H1 (cell line): Measurements from ENCODE around the gene USP8. TPM values are rescaled to one million over a fixed set of nuclear protein-coding genes. Genes with fewer than 3 reads are reported as not detected.

Experiments
- KDM5A ChIP-seq: fragments of 200-600 bp; IDR thresholded peaks from 2 replicates; pipeline ENCODE4 v1.7.1; 2012; ENCODE audit warnings: mild to moderate bottlenecking, low read length, inconsistent platforms, mixed read lengths
- polyA plus RNA-seq, 7 experiments: library from polyadenylated mRNA; depleted of rRNA in 3 of 7; stranded (reverse) in 5 of 7; unstranded in 2 of 7; fragments of >200 nt in 5 of 7; fragments of 200-250 nt in 2 of 7; gene quantifications; 1 replicate in 5 of 7; 2 replicates in 1 of 7; 4 replicates in 1 of 7; pipeline versions ENCODE4 v1.2.1 to v1.2.3, GENCODE V29; 2011 to 2013; ENCODE audit warnings: missing spikeins in 2 of 7, mixed read lengths in 2 of 7
- total RNA-seq: library from RNA; stranded (reverse); fragmentation: NEBNext Ultra II Directional; extraction: Animal tissue kit (Norgen Biotek cat#: 25700); gene quantifications from 2 replicates; pipeline ENCODE4 v1.2.1, GENCODE V29; 2021

Gene USP8
- total and polyA plus RNA-seq, 2 of the 8 experiments (the other 6 are each of a cell fraction or from before 2014, with no cell fraction given) = 19.9 to 66.2 TPM

GRCh38 chr15:50562735-50563640 lies 138.8 kb downstream of the USP8 start (continued):
- no peak for TF ChIP-seq KDM5A
